ENCODE results near the gene ADA. TPM values are rescaled to one million over a fixed set of nuclear protein-coding genes. Genes with fewer than 3 reads are reported as not detected.
A peak's percentile ranks its signal among the peaks of the same experiment; 100 is the strongest.

The ADA gene
- total RNA-seq, 2 experiments from 2014 or later, result 67.0 to 142 TPM

- H3K9me2 ChIP-seq (ENCODE audit: insufficient read depth, low read length), result no peaks in the 10 kb centered on the region
- CTCF ChIA-PET (ENCODE audit: unreplicated experiment), result interaction anchor here (1.0 to 1.4 kb wide), 5 partner anchors 9 to 145 kb away, joined by 3 to 5 read pairs (median 4); no protein-coding TSS in a partner anchor
- intact Hi-C loops (cut with micrococcal nuclease; ENCODE audit: unreplicated experiment), result no loop called here
- TF ChIP-seq EZH2phosphoT487 (IDR thresholded peaks at IDR 0.05; ENCODE audit: borderline replicate concordance, low read depth, low read length) (no peak), CTCF (conservative IDR thresholded peaks at IDR 0.05; ENCODE audit: low read length) (peak; percentile 61)
- H3K4me2 ChIP-seq (ENCODE audit: low read length), result no peak overlapping the region
- H3K9me3 ChIP-seq (ENCODE audit: low read length), result peaks cover 7% of the 10 kb centered on the region
- no peak overlapping the region for H3K27ac ChIP-seq (ENCODE audit: low read depth, low read length, poor library complexity, severe bottlenecking)
- DNase-seq (ENCODE audit: low spot score), result no peak
- H3K4me3 ChIP-seq (ENCODE audit: low read depth, low read length, poor library complexity, severe bottlenecking), result no peak overlapping the region
- no peak overlapping the region for H2AFZ ChIP-seq (ENCODE audit: low read length)
- POLR2A ChIA-PET, result interaction anchor here (0.5 to 2.2 kb wide), 4 partner anchors 9 to 675 kb away, joined by 3 to 7 read pairs (median 5); partner anchors contain the start of gene PKIG
- BruUV-seq (replicated peaks), result no TSS peak
- no peaks in the 10 kb centered on the region for H4K20me1 ChIP-seq (ENCODE audit: insufficient read depth, low read length)
- peaks cover 22% of the 10 kb centered on the region for H3K4me1 ChIP-seq (ENCODE audit: insufficient read depth, low read length, poor library complexity, severe bottlenecking)
- H3K36me3 ChIP-seq (ENCODE audit: insufficient read depth, low read length), result peaks cover 77% of the 10 kb centered on the region
- H3K79me2 ChIP-seq (ENCODE audit: insufficient read depth, low read depth, low read length), result peaks cover 20% of the 10 kb centered on the region; the same call in 1 of the 2 replicates
Observed at GRCh38 chr20:44603327-44603726, 48.2 kb downstream of the ADA start.

GRCh38 chr20:44601801-44602204 lies 49.7 kb downstream of the ADA start:
- no peak for DNase-seq (ENCODE audit: low spot score)
- intact Hi-C loops (cut with micrococcal nuclease; ENCODE audit: unreplicated experiment), result no loop called here
- ChIA-PET POLR2A (interaction anchor here (0.7 to 2.2 kb wide), 3 partner anchors 16 to 24 kb away, joined by 3 to 7 read pairs (median 3); partner anchors contain the start of gene PKIG), CTCF (ENCODE audit: unreplicated experiment) (interaction anchor here (0.6 to 0.9 kb wide), 3 partner anchors 9 to 126 kb away, joined by 3 read pairs; partner anchors contain the start of gene TTPAL)
- TF ChIP-seq EZH2phosphoT487 (IDR thresholded peaks at IDR 0.05; ENCODE audit: borderline replicate concordance, low read depth, low read length) (no peak), CTCF (conservative IDR thresholded peaks at IDR 0.05; ENCODE audit: low read length) (no peak)
- no peak overlapping the region for H3K4me3 ChIP-seq (ENCODE audit: low read depth, low read length, poor library complexity, severe bottlenecking)
- H3K4me1 ChIP-seq (ENCODE audit: insufficient read depth, low read length, poor library complexity, severe bottlenecking), result peaks cover 38% of the 10 kb centered on the region
- peaks cover 88% of the 10 kb centered on the region for H3K36me3 ChIP-seq (ENCODE audit: insufficient read depth, low read length)
- peak overlapping the region; percentile 39 for H3K4me2 ChIP-seq (ENCODE audit: low read length)
- BruUV-seq (replicated peaks), result no TSS peak
- H3K9me3 ChIP-seq (ENCODE audit: low read length), result peaks cover 6% of the 10 kb centered on the region
- peaks cover 33% of the 10 kb centered on the region; the same call in 1 of the 2 replicates for H3K79me2 ChIP-seq (ENCODE audit: insufficient read depth, low read depth, low read length)
- no peaks in the 10 kb centered on the region for H4K20me1 ChIP-seq (ENCODE audit: insufficient read depth, low read length)
- peak overlapping the region; percentile 13 for H3K27ac ChIP-seq (ENCODE audit: low read depth, low read length, poor library complexity, severe bottlenecking)
- no peaks in the 10 kb centered on the region for H3K9me2 ChIP-seq (ENCODE audit: insufficient read depth, low read length)
- H2AFZ ChIP-seq (ENCODE audit: low read length), result no peak overlapping the region

- Histone ChIP-seq H3K27ac (ENCODE audit: low read depth, low read length, poor library complexity, severe bottlenecking) (peak overlapping the region; percentile 13), H3K9me2 (ENCODE audit: insufficient read depth, low read length) (no peaks in the 10 kb centered on the region), H2AFZ (ENCODE audit: low read length) (no peak overlapping the region), H3K4me3 (ENCODE audit: low read depth, low read length, poor library complexity, severe bottlenecking) (no peak overlapping the region), H3K79me2 (ENCODE audit: insufficient read depth, low read depth, low read length) (peaks cover 38% of the 10 kb centered on the region; the same call in 1 of the 2 replicates), H4K20me1 (ENCODE audit: insufficient read depth, low read length) (no peaks in the 10 kb centered on the region), H3K36me3 (ENCODE audit: insufficient read depth, low read length) (peaks cover 87% of the 10 kb centered on the region), H3K9me3 (ENCODE audit: low read length) (peaks cover under 1% of the 10 kb centered on the region; the same call in 1 of the 2 replicates), H3K4me2 (ENCODE audit: low read length) (peak overlapping the region; percentile 39), H3K4me1 (ENCODE audit: insufficient read depth, low read length, poor library complexity, severe bottlenecking) (peaks cover 43% of the 10 kb centered on the region)
- DNase-seq (ENCODE audit: low spot score), result no peak
- intact Hi-C loops (cut with micrococcal nuclease; ENCODE audit: unreplicated experiment), result no loop called here
- TF ChIP-seq EZH2phosphoT487 (IDR thresholded peaks at IDR 0.05; ENCODE audit: borderline replicate concordance, low read depth, low read length), result no peak
- no peak for TF ChIP-seq CTCF (conservative IDR thresholded peaks at IDR 0.05; ENCODE audit: low read length)
- POLR2A ChIA-PET, result interaction anchor here (1.0 kb wide), 1 partner anchor 15 kb away, joined by 3 read pairs; no protein-coding TSS in a partner anchor
- BruUV-seq (replicated peaks), result no TSS peak
- CTCF ChIA-PET (ENCODE audit: unreplicated experiment), result interaction anchor here (0.6 kb wide), 1 partner anchor 9 kb away, joined by 3 read pairs; no protein-coding TSS in a partner anchor
Observed at GRCh38 chr20:44601236-44601671, 50.2 kb downstream of the ADA start.

All from OCI-LY7 (cell line).